ENCODE measurements around the gene ZNF318. TPM values are rescaled to one million over a fixed set of nuclear protein-coding genes. Genes with fewer than 3 reads are reported as not detected.

ZNF318 gene
- total and polyA plus RNA-seq, 2 donors (not counting 1 experiment from before 2014, with no cell fraction given), result 79.7 to 91.8 TPM

DNA sequence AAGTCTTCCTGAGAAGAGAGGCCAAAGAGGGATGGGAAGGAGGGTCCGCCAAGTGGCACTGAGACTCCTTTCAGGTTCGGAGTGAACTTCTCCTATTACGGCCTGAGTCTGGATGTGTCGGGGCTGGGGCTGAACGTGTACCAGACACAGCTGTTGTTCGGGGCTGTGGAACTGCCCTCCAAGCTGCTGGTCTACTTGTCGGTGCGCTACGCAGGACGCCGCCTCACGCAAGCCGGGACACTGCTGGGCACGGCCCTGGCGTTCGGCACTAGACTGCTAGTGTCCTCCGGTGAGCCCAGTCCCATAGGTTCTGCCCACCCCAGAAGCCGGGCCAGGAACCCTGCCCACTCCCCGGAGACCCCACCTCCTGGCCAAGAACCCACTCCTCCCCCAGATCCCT is 67.3 kb downstream of the ZNF318 start:
- no peak overlapping the region for H3K27ac ChIP-seq (ENCODE audit: low read length in 2 of 2)
- H3K27me3 Mint-ChIP-seq, result peaks cover 6% of the 10 kb centered on the region
- no peak overlapping the region for H2AFZ ChIP-seq (ENCODE audit: insufficient read depth, low read depth, low read length, poor library complexity, severe bottlenecking)
- intact Hi-C loops (cut with micrococcal nuclease), result no loop called here
- CTCF ChIA-PET, result no interaction called here
- peaks cover 4% of the 10 kb centered on the region for H3K4me1 Mint-ChIP-seq
- H3K27me3 ChIP-seq (replicated peaks in 1 of 4; ENCODE audit: control extremely low read depth in 1 of 4, control insufficient read depth in 3 of 4, insufficient read depth in 4 of 4, low read length in 3 of 4), result peaks cover 0 to 11% (median 0%) of the 10 kb centered on the region in 4 experiments
- DNase-seq (no peak), ATAC-seq (ENCODE audit: low read depth) (no peak)
- WGBS (ENCODE audit: insufficient coverage), result 92% methylated on average over 19 of the region's 19 CpGs
- POLR2A ChIA-PET, result no interaction called here
- H3K4me2 ChIP-seq (replicated peaks; ENCODE audit: low read depth, low read length, poor library complexity, severe bottlenecking), result no peak overlapping the region
- H4K20me1 ChIP-seq (ENCODE audit: control insufficient read depth, insufficient read depth, low read length, poor library complexity, severe bottlenecking), result no peaks in the 10 kb centered on the region
- peaks cover 0 to 2% of the 10 kb centered on the region in 2 experiments for H3K36me3 ChIP-seq (replicated peaks in 1 of 2; ENCODE audit: control extremely low read depth in 1 of 2, control insufficient read depth in 1 of 2, extremely low read depth in 1 of 2, insufficient read depth in 2 of 2, low read length in 1 of 2)
- TF ChIP-seq EZH2 (IDR thresholded peaks at IDR 0.05; ENCODE audit: borderline replicate concordance, insufficient read depth, low read depth, low read length, poor library complexity, severe bottlenecking), result no peak
- no peak overlapping the region for H3K27ac Mint-ChIP-seq
- no peaks in the 10 kb centered on the region for H3K79me2 ChIP-seq (ENCODE audit: control insufficient read depth, insufficient read depth, low read length)
- no peaks in the 10 kb centered on the region for H3K9me3 ChIP-seq (ENCODE audit: control extremely low read depth in 1 of 3, control insufficient read depth in 2 of 3, insufficient read depth in 1 of 3, low read length in 2 of 3)
- H3K4me3 ChIP-seq (ENCODE audit: control extremely low read depth in 1 of 5, extremely low read depth in 1 of 5, insufficient read depth in 1 of 5, low read depth in 2 of 5, low read length in 4 of 5), result no peak overlapping the region
- H3K9me3 Mint-ChIP-seq (ENCODE audit: insufficient read depth), result no peaks in the 10 kb centered on the region
- no peak overlapping the region for H3K9ac ChIP-seq (ENCODE audit: low read length)
- no peak overlapping the region for H3K4me3 Mint-ChIP-seq
- no peaks in the 10 kb centered on the region for H3K4me1 ChIP-seq (ENCODE audit: control insufficient read depth in 2 of 2, insufficient read depth in 2 of 2, low read length in 2 of 2)

DNA sequence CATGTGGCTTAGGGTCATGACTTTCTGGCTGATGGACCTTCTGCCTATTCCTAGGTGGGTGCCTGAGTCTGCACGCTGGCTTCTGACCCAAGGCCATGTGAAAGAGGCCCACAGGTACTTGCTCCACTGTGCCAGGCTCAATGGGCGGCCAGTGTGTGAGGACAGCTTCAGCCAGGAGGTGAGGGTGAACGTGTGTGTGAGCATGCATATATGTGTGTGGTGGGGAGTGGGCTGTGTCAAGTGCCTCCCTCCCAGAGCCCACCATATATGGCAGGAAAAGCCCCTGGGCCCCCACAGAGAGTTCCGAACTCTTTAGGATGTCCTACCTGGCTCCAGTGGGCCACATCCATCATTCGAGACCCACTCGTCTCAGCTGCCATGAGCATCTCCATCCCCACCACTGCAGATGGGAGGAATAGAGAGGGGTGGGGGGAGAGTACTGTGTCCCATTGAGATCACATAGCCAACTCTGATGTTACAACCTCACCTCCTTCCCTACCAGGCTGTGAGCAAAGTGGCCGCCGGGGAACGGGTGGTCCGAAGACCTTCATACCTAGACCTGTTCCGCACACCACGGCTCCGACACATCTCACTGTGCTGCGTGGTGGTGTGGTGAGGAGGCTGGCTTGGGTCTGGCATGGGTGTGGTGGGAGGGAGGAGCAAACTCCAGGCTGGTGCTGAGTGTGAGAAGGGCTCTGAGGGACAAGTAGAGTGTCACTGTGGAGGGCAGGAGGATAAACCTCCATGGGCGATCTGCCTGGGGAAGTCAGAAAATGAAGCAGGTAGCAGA is 68.2 kb downstream of the ZNF318 start:
- no peak for ATAC-seq (ENCODE audit: low read depth)
- no peak for DNase-seq
- H3K27me3 Mint-ChIP-seq, result peaks cover 14% of the 10 kb centered on the region
- ChIA-PET CTCF (no interaction called here), POLR2A (no interaction called here)
- TF ChIP-seq, protein P1, sequence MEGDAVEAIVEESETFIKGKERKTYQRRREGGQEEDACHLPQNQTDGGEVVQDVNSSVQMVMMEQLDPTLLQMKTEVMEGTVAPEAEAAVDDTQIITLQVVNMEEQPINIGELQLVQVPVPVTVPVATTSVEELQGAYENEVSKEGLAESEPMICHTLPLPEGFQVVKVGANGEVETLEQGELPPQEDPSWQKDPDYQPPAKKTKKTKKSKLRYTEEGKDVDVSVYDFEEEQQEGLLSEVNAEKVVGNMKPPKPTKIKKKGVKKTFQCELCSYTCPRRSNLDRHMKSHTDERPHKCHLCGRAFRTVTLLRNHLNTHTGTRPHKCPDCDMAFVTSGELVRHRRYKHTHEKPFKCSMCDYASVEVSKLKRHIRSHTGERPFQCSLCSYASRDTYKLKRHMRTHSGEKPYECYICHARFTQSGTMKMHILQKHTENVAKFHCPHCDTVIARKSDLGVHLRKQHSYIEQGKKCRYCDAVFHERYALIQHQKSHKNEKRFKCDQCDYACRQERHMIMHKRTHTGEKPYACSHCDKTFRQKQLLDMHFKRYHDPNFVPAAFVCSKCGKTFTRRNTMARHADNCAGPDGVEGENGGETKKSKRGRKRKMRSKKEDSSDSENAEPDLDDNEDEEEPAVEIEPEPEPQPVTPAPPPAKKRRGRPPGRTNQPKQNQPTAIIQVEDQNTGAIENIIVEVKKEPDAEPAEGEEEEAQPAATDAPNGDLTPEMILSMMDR (IDR thresholded peaks at IDR 0.05), result no peak
- no peak for TF ChIP-seq EZH2 (IDR thresholded peaks at IDR 0.05; ENCODE audit: borderline replicate concordance, insufficient read depth, low read depth, low read length, poor library complexity, severe bottlenecking)
- Histone ChIP-seq H3K36me3 (replicated peaks in 1 of 2; ENCODE audit: control extremely low read depth in 1 of 2, control insufficient read depth in 1 of 2, extremely low read depth in 1 of 2, insufficient read depth in 2 of 2, low read length in 1 of 2) (peaks cover 0 to 2% of the 10 kb centered on the region in 2 experiments), H3K9me3 (ENCODE audit: control extremely low read depth in 1 of 3, control insufficient read depth in 2 of 3, insufficient read depth in 1 of 3, low read length in 2 of 3) (no peaks in the 10 kb centered on the region), H3K4me3 (ENCODE audit: control extremely low read depth in 1 of 5, extremely low read depth in 1 of 5, insufficient read depth in 1 of 5, low read depth in 2 of 5, low read length in 4 of 5) (no peak overlapping the region), H3K4me2 (replicated peaks; ENCODE audit: low read depth, low read length, poor library complexity, severe bottlenecking) (no peak overlapping the region), H2AFZ (ENCODE audit: insufficient read depth, low read depth, low read length, poor library complexity, severe bottlenecking) (no peak overlapping the region), H3K9ac (ENCODE audit: low read length) (no peak overlapping the region), H3K27me3 (replicated peaks in 1 of 4; ENCODE audit: control extremely low read depth in 1 of 4, control insufficient read depth in 3 of 4, insufficient read depth in 4 of 4, low read length in 3 of 4) (peaks cover 0 to 16% (median 0%) of the 10 kb centered on the region in 4 experiments), H4K20me1 (ENCODE audit: control insufficient read depth, insufficient read depth, low read length, poor library complexity, severe bottlenecking) (no peaks in the 10 kb centered on the region), H3K4me1 (ENCODE audit: control insufficient read depth in 2 of 2, insufficient read depth in 2 of 2, low read length in 2 of 2) (no peaks in the 10 kb centered on the region), H3K79me2 (ENCODE audit: control insufficient read depth, insufficient read depth, low read length) (no peaks in the 10 kb centered on the region), H3K27ac (ENCODE audit: low read length in 2 of 2) (no peak overlapping the region)
- no peak overlapping the region for H3K4me3 Mint-ChIP-seq
- no peaks in the 10 kb centered on the region for H3K9me3 Mint-ChIP-seq (ENCODE audit: insufficient read depth)
- peaks cover 4% of the 10 kb centered on the region for H3K4me1 Mint-ChIP-seq
- intact Hi-C loops (cut with micrococcal nuclease), result no loop called here
- 78% methylated on average over 4 of the region's 15 CpGs for WGBS (ENCODE audit: insufficient coverage)
- no peak overlapping the region for H3K27ac Mint-ChIP-seq

Measured in B cell (primary cell).